Parietal lobe (tissue), 1 donor: ENCODE results near the gene PTCRA. TPM values are rescaled to one million over a fixed set of nuclear protein-coding genes. Genes with fewer than 3 reads are reported as not detected.

Experiments used
- total RNA-seq: library from RNA; depleted of rRNA; stranded (reverse); fragments of >200 nt; gene quantifications from one replicate; pipeline ENCODE4 v1.2.3, GENCODE V29; 2014

Gene PTCRA
- not detected for total RNA-seq

DNA sequence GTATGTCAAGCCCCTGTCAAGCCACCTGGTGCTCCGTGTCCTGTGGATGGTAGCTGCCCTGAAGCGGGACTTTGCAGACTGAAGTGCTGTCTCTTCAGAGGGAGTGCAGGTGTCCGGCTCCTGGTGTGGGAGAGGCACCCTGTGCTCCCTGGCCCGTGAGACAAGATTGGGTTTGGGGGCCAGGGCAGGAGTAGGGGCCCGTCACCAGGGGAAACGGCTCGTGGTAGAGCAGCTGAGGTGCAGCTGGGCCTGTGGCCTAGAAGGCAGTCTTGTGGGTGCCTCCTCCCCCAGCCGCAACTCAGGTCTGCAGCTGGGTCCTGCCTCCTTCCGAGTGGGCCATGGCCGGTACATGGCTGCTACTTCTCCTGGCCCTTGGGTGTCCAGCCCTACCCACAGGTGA, at the start of gene PTCRA:
TSS of gene PTCRA (plus strand) at position 322 of the 400 bp plus-strand sequence. CDS start at position 339, 17 bp downstream.

DNA sequence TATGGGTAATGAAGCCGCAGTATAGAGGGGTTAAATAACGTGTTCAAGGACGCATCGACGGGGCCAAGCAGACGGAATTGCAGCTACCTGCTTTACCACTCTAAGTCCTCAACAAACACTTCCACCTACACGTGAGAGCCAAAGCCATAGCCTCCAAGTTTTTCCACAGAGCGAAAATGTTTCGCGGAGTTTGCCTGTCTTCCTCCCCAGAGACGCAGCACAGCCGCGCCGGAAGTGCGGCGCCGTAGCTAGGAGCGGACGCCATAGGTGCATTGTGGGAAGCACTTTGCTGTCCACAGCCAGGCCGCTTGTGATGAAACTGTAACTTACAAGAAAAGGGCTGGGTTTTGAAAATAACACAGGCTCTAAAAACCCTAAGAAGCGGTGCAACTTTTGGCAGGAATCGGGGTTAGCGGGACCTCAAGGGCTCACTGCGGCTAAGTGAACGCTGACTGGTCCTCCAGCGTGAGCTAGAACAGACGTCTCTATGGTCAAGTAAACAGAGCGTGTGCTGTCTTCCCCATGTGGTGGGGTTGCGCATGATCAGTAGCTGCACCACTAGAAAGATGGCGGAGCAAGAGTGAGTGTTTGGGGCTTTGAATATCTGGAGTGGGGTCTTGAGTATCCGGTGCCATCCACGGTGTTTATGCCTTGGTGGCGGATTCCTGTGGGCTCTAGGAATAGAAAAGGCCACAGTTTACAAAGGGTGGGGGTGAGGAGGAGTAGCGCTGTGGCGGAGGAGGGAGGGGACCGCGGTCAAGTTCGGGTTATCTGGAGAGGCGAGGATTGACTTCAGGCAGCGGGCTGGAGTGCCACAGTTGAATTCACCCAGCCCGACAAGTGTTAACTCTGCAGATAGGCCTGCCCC, 36.2 kb upstream of the PTCRA start, which contains the start of gene RPL7L1:
TSS of gene RPL7L1 (plus strand) at position 245 of the 868 bp plus-strand sequence. CDS start at position 540, 295 bp downstream.

GRCh38 chr6:42928986-42929820, 13.3 kb downstream of the PTCRA start, which contains the start of gene CNPY3:
Gene CNPY3, plus strand, starts transcription at chr6:42929480. Its CDS starts 91 bp downstream, at chr6:42929571.

GRCh38 chr6:42960243-42961019, 44.6 kb downstream of the PTCRA start, which contains the start of gene GNMT:
Gene GNMT, plus strand, starts transcription at chr6:42960754. Its CDS starts 14 bp downstream, at chr6:42960768.

Other genes with a start within 250 kb of the PTCRA start
- gene PRPH2, start 193.5 kb upstream of the PTCRA start, total RNA-seq, result 5.3 TPM
- 45.1 TPM for gene TBCC, start 169.9 kb upstream of the PTCRA start, total RNA-seq
- 36.0 TPM for gene BICRAL, start 134.0 kb upstream of the PTCRA start, total RNA-seq
- 137 TPM for gene RPL7L1, start 36.4 kb upstream of the PTCRA start, total RNA-seq
- 27.2 TPM for gene CNPY3, start 13.4 kb downstream of the PTCRA start, total RNA-seq
- gene GNMT, start 44.7 kb downstream of the PTCRA start, total RNA-seq, result 0.94 TPM
- gene PEX6, start 63.1 kb downstream of the PTCRA start, total RNA-seq, result 22.5 TPM
- 41.9 TPM for gene PPP2R5D, start 68.5 kb downstream of the PTCRA start, total RNA-seq
- 27.9 TPM for gene MEA1, start 97.9 kb downstream of the PTCRA start, total RNA-seq
- 100 TPM for gene KLHDC3, start 98.2 kb downstream of the PTCRA start, total RNA-seq
- 46.0 TPM for gene RRP36, start 105.6 kb downstream of the PTCRA start, total RNA-seq
- 17.2 TPM for gene CUL7, start 137.8 kb downstream of the PTCRA start, total RNA-seq
- gene MRPL2, start 143.4 kb downstream of the PTCRA start, total RNA-seq, result 10.3 TPM
- 44.4 TPM for gene KLC4, start 143.6 kb downstream of the PTCRA start, total RNA-seq
- 43.8 TPM for gene PTK7, start 160.3 kb downstream of the PTCRA start, total RNA-seq